Measurements from ENCODE around the gene RCSD1. TPM values are rescaled to one million over a fixed set of nuclear protein-coding genes. Genes with fewer than 3 reads are reported as not detected.
A peak's percentile ranks its signal among the peaks of the same experiment; 100 is the strongest.

Gene RCSD1
- total RNA-seq, 2 experiments from 2014 or later: 42.3 to 44.6 TPM

- Histone ChIP-seq H3K9me3 (ENCODE audit: control insufficient read depth in 1 of 2, insufficient read depth in 1 of 2, low read length in 2 of 2) (no peaks in the 10 kb centered on the region), H3K27me3 (ENCODE audit: control insufficient read depth in 1 of 2, insufficient read depth in 2 of 2, low read length in 2 of 2) (no peaks in the 10 kb centered on the region), H3K4me3 (ENCODE audit: low read length) (no peak overlapping the region), H3K27ac (ENCODE audit: low read depth in 1 of 2, low read length in 2 of 2) (no peak overlapping the region), H3K36me3 (ENCODE audit: insufficient read depth, low read length) (no peaks in the 10 kb centered on the region), H3K4me1 (ENCODE audit: insufficient read depth, low read length) (peaks cover 28% of the 10 kb centered on the region)
- H3K27ac Mint-ChIP-seq: no peak overlapping the region
- no peak for DNase-seq
- H3K9me3 Mint-ChIP-seq: no peaks in the 10 kb centered on the region
- ATAC-seq (ENCODE audit: poor library complexity): no peak
- intact Hi-C loops (cut with DNase I, micrococcal nuclease): loop anchor here (5.0 to 10.0 kb wide), 2 partner anchors 38 to 361 kb away; no protein-coding TSS in a partner anchor
- H3K4me1 Mint-ChIP-seq (ENCODE audit: low read depth): peaks cover 67% of the 10 kb centered on the region
- H3K4me3 Mint-ChIP-seq: peak overlapping the region; percentile 86
- H3K27me3 Mint-ChIP-seq: no peaks in the 10 kb centered on the region
- ChIA-PET CTCF (interaction anchor here (0.8 kb wide), 1 partner anchor 9 kb away, joined by 4 read pairs; no protein-coding TSS in a partner anchor), POLR2A (interaction anchor here (0.8 to 2.6 kb wide), 3 partner anchors 9 to 28 kb away, joined by 3 to 6 read pairs (median 3); no protein-coding TSS in a partner anchor)
- H3K36me3 Mint-ChIP-seq (ENCODE audit: low read depth): peaks cover 7% of the 10 kb centered on the region
- TF ChIP-seq, protein P1, sequence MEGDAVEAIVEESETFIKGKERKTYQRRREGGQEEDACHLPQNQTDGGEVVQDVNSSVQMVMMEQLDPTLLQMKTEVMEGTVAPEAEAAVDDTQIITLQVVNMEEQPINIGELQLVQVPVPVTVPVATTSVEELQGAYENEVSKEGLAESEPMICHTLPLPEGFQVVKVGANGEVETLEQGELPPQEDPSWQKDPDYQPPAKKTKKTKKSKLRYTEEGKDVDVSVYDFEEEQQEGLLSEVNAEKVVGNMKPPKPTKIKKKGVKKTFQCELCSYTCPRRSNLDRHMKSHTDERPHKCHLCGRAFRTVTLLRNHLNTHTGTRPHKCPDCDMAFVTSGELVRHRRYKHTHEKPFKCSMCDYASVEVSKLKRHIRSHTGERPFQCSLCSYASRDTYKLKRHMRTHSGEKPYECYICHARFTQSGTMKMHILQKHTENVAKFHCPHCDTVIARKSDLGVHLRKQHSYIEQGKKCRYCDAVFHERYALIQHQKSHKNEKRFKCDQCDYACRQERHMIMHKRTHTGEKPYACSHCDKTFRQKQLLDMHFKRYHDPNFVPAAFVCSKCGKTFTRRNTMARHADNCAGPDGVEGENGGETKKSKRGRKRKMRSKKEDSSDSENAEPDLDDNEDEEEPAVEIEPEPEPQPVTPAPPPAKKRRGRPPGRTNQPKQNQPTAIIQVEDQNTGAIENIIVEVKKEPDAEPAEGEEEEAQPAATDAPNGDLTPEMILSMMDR (IDR thresholded peaks at IDR 0.05): no peak
Observed at GRCh38 chr1:167723707-167724323, 93.8 kb downstream of the RCSD1 start.

DNA sequence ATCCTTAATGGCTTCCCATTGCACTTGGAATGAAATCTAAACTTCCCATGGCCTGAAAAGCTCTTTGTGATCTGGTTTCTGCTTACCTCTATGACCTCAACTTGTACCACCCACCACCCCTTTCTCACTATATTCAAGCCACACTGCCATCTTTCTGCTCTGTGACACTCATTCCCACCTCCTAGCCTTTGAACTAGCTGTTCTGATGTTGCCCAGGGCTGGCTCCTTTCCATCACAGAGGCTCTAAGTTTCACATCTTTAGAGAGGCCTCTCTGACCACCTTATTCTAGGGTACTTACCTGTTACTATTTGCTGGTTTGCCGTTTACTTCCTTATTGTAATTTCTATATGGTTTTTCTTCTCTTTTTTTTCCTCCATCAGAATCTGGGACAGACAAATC is 96.0 kb downstream of the RCSD1 start:
- Mint-ChIP-seq H3K27ac (no peak overlapping the region), H3K4me1 (ENCODE audit: low read depth) (peaks cover 46% of the 10 kb centered on the region), H3K36me3 (ENCODE audit: low read depth) (peaks cover 7% of the 10 kb centered on the region), H3K4me3 (peak overlapping the region; percentile 27), H3K27me3 (no peaks in the 10 kb centered on the region), H3K9me3 (no peaks in the 10 kb centered on the region)
- TF ChIP-seq, protein P1 (IDR thresholded peaks at IDR 0.05): no peak
- Histone ChIP-seq H3K27me3 (ENCODE audit: control insufficient read depth in 1 of 2, insufficient read depth in 2 of 2, low read length in 2 of 2) (no peaks in the 10 kb centered on the region), H3K4me1 (ENCODE audit: insufficient read depth, low read length) (peaks cover 15% of the 10 kb centered on the region), H3K27ac (ENCODE audit: low read depth in 1 of 2, low read length in 2 of 2) (no peak overlapping the region), H3K9me3 (ENCODE audit: control insufficient read depth in 1 of 2, insufficient read depth in 1 of 2, low read length in 2 of 2) (no peaks in the 10 kb centered on the region), H3K4me3 (ENCODE audit: low read length) (no peak overlapping the region), H3K36me3 (ENCODE audit: insufficient read depth, low read length) (no peaks in the 10 kb centered on the region)
- intact Hi-C loops (cut with DNase I, micrococcal nuclease): loop anchor here in 1 of 2 experiments (10.0 kb wide), 1 partner anchor 359 kb away; no protein-coding TSS in a partner anchor
- ChIA-PET CTCF (interaction anchor here (1.2 kb wide), 1 partner anchor 11 kb away, joined by 4 read pairs; no protein-coding TSS in a partner anchor), POLR2A (no interaction called here)
- ATAC-seq (ENCODE audit: poor library complexity): no peak
- no peak for DNase-seq

DNA sequence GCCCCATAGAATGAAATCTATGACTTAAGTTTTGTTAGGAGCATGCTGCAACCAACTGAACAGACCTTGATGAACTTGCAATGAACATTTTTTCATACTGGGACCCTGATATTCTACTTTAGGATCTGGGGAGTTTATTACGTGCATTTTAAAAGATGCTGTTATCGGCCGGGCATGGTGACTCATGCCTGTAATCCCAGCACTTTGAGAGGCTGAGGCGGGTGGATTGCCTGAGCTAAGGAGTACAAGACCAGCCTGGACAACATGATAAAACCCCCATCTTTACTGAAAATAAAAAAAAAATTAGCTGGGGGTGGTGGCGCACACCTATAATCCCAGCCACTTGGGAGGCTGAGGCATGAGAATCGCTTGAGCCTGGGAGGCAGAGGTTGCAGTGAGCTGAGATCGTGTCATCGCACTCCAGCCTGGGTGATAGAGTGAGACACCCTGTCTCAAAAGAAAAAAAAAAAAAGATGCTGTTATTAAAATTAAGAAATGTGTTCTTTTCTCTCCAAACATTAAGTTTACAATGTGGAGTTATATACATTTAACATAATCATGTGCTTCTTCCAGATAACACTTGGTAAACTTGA is 98.9 kb downstream of the RCSD1 start:
- Mint-ChIP-seq H3K36me3 (ENCODE audit: low read depth) (no peaks in the 10 kb centered on the region), H3K27ac (no peak overlapping the region), H3K4me3 (no peak overlapping the region), H3K9me3 (no peaks in the 10 kb centered on the region), H3K27me3 (no peaks in the 10 kb centered on the region), H3K4me1 (ENCODE audit: low read depth) (peaks cover 23% of the 10 kb centered on the region)
- TF ChIP-seq, protein P1 (IDR thresholded peaks at IDR 0.05): no peak
- Histone ChIP-seq H3K4me3 (ENCODE audit: low read length) (no peak overlapping the region), H3K36me3 (ENCODE audit: insufficient read depth, low read length) (no peaks in the 10 kb centered on the region), H3K4me1 (ENCODE audit: insufficient read depth, low read length) (peaks cover 2% of the 10 kb centered on the region), H3K9me3 (ENCODE audit: control insufficient read depth in 1 of 2, insufficient read depth in 1 of 2, low read length in 2 of 2) (no peaks in the 10 kb centered on the region), H3K27me3 (ENCODE audit: control insufficient read depth in 1 of 2, insufficient read depth in 2 of 2, low read length in 2 of 2) (no peaks in the 10 kb centered on the region), H3K27ac (ENCODE audit: low read depth in 1 of 2, low read length in 2 of 2) (no peak overlapping the region)
- POLR2A ChIA-PET: interaction anchor here (0.5 kb wide), 1 partner anchor 199 kb away, joined by 3 read pairs; no protein-coding TSS in a partner anchor
- CTCF ChIA-PET: no interaction called here
- DNase-seq (no peak), ATAC-seq (ENCODE audit: poor library complexity) (no peak)
- intact Hi-C loops (cut with DNase I, micrococcal nuclease): loop anchor here in 1 of 2 experiments (10.0 kb wide), 1 partner anchor 356 kb away; no protein-coding TSS in a partner anchor

Measured in CD4-positive, alpha-beta T cell (primary cell).